Stimulated activated CD4-positive, alpha-beta T cell treated with anti-CD3 and anti-CD28 coated beads, Interleukin-4, amount 100 ng/mL, for 48 hours (primary cell): Measurements from ENCODE around the gene HSPH1.
"Not testable (repeated sequence)": the region's sequence is repeated elsewhere in the genome, so short reads cannot be mapped to it uniquely, and the experiment has no call there.

ENCODE experiments used
- DNase-seq, 2 donors: peaks; one replicate each; pipeline ENCODE4 v3.0.0-alpha.2; 2020; ENCODE audit warnings: low read depth in 2 of 2

Gene HSPH1

DNA sequence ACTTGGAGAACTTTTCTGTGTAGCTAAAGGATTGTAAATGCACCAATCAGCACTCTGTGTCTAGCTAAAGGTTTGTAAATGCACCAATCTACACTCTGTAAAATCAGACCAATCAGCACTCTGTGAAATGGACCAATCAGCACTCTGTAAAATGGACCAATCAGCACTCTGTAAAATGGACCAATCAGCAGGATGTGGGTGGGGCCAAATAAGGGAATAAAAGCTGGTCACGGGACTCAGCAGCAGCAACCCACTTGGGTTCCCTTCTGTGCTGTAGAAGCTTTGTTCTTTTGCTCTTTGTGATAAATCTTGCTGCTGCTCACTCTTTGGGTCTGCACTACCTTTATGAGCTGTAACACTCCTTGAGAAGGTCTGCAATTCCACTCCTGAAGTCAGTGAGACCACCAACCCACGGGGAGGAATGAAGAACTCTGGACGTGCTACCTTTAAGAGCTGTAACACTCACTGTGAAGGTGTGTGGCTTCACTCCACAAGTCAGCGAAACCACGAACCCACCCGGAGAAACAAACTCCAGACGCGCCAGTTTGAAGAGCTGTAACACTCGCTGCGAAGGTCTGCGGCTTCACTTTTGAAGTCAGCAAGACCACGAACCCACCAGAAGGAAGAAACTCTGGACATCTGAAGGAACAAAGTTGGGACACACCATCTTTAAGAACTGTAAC lies 16.2 kb upstream of the HSPH1 start:
- DNase-seq: not testable (repeated sequence)

GRCh38 chr13:31175847-31176532 lies 14.3 kb upstream of the HSPH1 start:
- no peak for DNase-seq

DNA sequence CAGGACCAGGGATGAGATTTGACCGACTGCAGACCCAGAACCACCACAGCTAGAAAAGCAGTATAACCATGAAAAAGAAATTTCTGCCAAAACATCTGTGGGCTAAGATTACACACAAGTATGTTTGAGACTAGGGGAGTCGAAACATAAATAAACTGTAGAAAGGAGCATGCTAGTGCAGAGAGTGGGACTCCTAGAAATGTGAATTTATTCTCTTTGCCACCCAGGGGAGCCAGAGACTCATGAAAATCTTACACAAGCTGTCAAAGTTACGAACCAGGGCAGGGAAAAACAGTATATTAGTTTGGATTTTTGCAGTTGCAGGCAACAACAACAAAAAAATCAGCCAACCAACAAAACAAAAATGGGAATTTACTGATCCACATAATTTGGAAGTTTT lies 12.3 kb upstream of the HSPH1 start:
- DNase-seq: no peak

- DNase-seq: no peak
Measured at GRCh38 chr13:31172535-31172934, 10.8 kb upstream of the HSPH1 start.

GRCh38 chr13:31172001-31172400 lies 10.3 kb upstream of the HSPH1 start:
- DNase-seq: no peak

DNA sequence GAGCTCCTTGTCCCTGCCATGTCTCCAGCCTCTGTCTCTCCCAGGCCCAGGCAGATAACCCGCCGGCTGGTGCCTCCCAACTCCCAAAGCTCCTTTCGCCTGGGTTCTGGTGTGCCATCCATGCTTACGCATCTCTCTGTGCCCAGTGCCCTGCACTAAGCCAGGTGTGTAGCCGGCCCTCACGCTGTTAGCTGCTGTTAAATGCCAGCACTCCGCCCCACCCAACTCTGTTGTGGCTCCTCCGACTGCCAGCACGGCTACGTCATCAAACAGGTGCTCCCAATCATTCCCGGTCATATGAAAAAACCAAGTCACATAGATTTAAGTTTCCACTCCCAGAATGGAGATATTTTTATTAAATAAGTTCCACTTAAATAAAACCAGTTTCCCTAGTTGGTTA lies 7.0 kb upstream of the HSPH1 start:
- no peak for DNase-seq

GRCh38 chr13:31168166-31168565 lies 6.5 kb upstream of the HSPH1 start:
- DNase-seq: no peak

- DNase-seq: no peak
Measured at GRCh38 chr13:31167490-31167889, 5.8 kb upstream of the HSPH1 start.

DNA sequence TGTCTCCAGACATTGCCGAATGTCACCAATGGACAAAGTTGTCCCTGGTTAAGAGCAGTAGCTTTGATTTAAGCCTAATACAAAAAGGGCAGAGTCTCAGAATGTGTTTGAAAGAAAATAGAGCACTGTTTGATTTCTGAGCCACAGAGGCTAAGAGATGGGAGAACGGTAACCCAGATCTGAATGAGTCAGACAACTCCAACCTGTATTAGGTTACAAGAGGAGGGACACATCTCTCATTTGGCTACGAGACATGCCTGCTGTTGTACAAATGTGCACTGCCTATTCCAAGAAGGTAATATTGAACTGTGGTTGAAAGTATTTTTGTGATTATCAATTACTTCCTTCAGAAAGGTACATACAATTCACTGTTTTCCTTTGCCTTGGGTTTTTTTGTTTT lies 4.9 kb upstream of the HSPH1 start:
- no peak for DNase-seq

GRCh38 chr13:31162151-31163008 lies 676 bp upstream of the HSPH1 start:
- peak; percentile 80 to 89 for DNase-seq

DNA sequence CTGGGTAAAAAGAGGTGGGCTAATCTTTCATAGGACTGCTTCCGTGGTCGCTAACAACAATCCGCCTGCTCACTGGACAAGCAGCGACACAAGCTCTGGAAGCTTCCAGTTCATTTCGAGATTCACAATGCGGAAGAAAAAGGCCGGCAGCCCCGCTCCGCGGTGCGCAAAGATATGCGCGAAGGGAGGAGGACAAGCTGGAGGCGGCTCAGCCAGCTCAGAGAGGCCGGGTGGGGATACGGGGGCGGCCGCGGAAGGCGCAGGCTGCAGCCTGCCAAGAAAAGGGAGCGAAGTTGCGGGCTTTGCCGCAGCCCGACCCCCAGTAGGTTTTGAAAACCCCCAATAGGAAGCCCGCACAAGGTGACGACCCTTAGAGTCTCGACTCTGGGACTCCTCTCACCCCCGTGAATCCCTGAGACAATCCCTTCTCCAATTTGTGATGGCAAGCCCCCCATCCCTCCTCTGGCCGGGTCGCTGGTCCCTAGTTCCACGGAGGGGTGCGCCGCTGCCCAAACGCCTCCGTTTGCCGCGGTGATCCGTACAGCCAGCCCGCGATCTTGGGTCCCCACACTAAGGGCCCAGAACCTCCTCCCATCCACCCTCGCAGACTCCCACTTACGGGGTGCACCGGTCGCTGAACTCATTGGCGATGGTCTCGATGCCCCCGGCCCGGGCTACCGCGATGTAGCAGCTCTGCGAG lies 697 bp downstream of the HSPH1 start:
- peak; percentile 48 to 58 for DNase-seq

DNA sequence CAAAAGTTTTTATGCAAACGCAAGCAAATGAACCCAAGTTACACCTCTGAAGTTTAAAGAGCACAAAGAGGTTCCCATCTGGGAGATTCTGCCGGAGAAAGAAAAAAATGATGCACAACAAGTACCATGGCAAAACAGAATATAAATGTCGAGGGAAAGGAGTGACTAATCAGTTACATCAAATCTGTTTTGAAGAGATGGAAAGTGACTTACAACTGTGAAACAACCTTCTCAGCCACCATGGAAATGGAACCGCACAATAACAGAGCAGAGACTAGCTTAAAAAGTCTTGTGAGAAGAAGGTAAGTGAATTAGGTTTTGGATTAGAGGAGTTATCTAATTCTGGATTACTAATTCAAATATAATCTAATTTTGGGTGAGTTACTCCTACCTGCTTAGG lies 2.4 kb downstream of the HSPH1 start:
- no peak for DNase-seq

GRCh38 chr13:31154939-31155338 lies 6.8 kb downstream of the HSPH1 start:
- DNase-seq: no peak

GRCh38 chr13:31151837-31152236 lies 9.9 kb downstream of the HSPH1 start:
- DNase-seq: no peak

GRCh38 chr13:31150315-31150985 lies 11.3 kb downstream of the HSPH1 start:
- DNase-seq: no peak

- DNase-seq: no peak
Measured at GRCh38 chr13:31149604-31150003, 12.1 kb downstream of the HSPH1 start.

- DNase-seq: no peak
Measured at GRCh38 chr13:31145417-31145816, 16.3 kb downstream of the HSPH1 start.

DNA sequence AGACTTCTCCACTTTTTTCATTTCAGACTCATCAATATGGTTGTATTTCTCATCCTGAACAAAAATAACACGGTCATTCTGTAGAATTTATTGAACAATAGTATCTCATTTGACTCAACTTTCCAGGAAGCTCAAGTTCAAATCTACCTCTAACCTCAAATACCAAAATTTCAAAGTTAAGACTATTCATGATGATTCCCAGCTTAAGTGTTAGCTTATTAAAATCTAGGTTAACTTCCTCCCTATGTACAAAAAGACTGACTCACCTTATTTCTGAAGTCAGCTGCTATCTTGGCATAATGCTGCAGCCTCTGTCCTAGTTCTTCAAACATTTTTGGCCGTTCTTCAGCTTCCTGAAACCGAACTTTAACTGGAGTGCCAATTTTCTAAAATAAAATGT lies 23.2 kb downstream of the HSPH1 start:
- no peak for DNase-seq

- DNase-seq: no peak
Measured at GRCh38 chr13:31136724-31137123, 25.0 kb downstream of the HSPH1 start.

- DNase-seq: no peak
Measured at GRCh38 chr13:31134039-31134711, 27.5 kb downstream of the HSPH1 start.

DNA sequence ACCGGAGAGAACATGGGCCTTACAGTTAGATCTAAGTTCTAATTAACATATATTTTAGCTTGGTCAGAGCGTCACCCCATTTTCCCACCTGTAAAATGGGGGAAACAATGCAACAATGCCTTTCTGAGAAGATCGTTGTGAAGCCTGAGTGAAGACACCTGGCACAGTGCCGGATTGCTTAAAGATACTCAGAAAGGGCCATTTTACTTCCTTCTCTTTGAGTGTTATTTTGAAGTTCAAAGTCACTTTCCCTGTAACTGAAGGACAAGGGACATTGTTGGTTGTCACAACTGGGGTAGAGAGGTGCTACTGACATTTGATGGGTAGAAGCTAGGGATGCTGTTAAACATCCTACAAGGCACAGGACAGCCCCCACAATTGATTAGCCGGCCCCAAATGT lies 28.1 kb downstream of the HSPH1 start:
- DNase-seq: no peak
